NCI-H526 treated with DMSO at 0.1 percent for 48 hours (cell line): ENCODE measurements around the gene ABL1.
"Not testable (repeated sequence)": the region's sequence is repeated elsewhere in the genome, so short reads cannot be mapped to it uniquely, and the experiment has no call there.

ENCODE experiments used
- DNase-seq: peaks from one replicate; lab custom pipeline; 2025; lab: John Stamatoyannopoulos, UW

Gene ABL1

DNA sequence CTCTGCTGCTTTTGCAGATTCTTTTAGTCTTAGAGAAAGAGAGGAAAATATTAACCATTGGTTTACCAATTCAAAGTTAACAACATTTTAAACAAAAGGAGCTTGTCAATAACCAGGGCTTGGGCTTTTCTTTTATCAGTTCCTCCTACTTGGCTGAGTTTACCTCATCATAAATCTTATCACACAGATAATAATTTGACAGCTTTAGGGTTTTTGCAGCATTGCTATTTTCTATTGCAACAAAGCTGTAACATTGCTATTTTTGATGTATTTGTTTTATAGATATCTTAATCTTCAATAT lies 9.8 kb upstream of the ABL1 start:
- no peak for DNase-seq

DNA sequence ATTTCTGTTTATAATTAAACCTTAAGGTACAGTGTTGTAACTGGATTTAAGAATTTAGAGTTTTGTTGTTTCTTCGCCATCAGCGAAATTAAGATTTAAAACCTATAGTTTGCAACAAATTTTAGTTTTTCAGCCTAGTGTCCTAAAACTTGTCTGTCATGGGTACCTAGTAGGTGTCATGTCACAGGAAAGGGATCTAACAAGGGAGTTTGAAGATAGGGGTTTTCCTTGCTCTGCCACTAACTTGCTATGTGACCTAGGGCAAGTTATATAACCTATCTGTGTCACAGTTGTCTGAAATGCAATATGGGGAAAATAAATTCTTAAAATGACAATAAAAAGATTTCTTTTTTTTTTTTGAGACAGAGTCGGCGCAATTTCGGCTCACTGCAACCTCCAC lies 9.2 kb upstream of the ABL1 start:
- DNase-seq, result no peak

DNA sequence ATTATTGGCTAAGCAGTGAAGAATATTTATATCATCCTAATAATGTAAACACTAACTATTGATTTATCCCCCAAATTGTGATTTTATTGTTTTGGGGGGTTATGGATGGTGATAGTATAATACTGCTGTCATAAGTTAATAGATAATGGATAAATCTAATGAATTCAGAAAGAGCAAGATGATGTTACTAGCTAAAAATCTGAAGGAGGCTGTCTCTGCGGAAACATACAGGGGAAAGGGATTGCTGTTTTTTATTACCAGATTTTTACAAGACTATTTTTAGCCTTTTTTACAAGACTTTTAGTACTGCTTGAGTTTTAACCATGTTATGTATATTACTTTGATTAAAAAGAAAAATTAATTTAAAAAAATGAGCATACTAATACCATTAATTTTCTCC lies 5.3 kb upstream of the ABL1 start:
- no peak for DNase-seq

DNA sequence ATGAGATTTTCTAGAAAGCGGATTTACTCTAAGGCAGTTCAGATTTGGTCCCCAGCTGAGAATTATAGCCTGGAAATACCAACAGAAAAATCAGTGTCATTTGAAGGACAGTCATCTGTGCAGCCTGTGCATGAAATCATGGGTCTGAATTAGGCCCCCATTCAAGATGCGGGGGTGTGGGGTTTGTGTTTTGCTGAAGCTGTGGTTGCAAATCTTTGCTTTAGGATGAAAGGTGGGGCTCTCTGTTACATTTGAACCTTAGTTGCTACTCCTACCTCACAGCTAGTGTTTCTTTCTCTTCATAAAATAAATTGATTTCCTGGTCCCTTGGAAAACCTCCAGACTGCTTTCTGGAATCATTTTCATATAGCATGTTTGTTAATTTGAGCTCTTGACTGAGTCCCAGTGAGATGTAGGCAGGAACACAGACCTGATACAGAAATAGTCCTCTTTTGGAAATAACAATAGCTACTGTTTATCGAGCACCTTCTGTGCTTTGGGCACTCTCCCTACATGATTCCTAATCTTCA lies 4.8 kb upstream of the ABL1 start:
- DNase-seq, result no peak

DNA sequence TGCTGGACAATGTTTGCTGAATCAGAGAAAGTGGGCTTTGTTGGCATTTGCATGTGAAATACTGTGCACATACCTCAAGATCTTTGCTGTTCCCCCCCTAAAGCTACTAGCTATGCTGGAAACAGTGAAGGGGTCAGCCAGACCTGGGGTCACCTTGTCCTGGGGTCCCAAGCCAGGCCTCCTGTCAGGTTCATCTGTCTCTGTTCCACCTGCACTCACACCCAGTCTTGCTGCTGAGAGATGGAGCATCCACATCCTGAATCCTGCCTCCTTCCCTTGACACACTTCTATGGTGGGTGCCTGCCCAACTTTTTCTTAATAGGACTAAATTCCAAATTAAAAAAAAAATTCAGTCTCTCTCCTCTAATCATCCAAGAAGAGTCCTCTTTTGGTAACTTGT lies 4.0 kb upstream of the ABL1 start:
- no peak for DNase-seq

DNA sequence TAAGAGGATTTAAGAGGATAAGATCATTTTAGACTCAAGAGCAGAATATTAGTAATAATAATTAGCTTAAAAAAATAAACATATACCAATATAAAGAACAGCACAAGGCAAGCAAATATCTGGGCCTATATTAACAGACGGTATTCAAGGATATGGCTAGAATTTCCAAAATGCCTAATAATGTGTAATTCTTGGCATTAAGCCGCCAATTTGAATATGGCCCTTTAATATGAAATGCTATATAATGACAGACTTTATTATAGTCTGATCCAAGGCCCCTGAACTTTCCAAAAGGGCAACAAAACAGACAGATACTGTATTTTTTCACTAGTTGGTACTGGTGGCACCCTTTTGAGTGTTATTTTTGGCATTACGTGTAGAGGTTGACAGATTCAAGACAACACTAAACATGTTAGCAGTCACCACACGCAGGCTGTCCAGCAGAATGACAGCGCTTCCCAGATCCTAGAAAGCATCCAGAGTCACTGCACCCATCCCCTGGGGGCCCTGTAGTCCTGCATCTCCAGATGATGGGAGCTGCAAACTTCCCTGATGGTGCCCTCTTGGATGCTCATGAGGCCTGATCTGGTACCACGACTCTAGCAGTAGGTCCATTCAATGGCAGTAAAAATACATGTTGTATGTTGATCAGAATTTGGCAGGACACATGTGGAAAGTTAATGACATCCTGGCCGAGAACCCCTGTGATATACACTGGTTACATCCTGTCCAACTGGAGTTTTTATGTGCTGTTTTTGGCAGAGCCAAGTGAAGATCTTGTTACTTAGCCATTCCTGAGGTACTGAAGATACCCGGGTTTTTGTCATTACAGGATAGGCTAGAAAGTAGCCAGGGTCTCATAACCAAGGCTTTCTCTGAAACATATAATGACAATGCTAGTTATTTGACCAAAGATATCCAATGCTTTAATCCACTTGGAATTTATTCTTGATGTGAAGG lies 1.7 kb upstream of the ABL1 start:
- no peak for DNase-seq

DNA sequence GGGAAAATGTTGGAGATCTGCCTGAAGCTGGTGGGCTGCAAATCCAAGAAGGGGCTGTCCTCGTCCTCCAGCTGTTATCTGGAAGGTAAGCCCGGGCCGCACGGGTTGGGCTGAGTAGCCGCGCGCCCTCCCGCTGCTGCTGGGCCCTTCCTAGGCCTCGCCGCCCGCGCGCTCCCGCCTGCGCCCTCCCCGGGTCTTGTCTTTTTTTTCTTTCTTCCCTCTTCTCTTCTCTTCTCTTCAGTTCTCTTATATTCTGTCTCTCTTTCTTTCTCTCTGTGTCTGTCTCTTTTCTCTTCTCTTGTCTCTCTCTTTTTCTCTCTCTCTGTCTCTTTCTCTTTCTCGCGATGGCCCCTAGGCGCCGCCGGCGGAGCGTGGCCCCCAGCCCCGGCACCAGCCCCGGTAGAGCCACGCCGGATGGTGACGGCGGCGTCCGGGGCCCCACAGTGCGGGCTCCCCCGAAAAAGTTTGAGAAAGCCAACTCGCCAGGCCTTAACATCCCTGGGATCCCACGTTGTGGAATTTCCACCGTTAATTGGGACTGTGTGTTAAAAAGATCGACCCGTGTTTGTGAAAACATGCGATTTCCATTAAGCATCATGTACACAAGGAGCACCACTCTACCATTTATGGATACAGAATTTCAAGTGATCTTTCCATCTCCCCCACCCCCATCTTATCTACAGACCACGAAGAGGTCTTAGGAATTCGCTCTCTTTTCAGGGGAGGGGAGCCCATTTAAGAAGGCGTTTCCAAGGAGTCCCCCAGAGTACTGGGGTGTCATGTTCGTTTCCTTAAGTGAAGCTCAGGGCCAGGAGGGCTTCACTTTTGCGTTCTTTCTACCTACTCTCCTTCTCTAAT lies 616 bp downstream of the ABL1 start:
- no peak for DNase-seq

DNA sequence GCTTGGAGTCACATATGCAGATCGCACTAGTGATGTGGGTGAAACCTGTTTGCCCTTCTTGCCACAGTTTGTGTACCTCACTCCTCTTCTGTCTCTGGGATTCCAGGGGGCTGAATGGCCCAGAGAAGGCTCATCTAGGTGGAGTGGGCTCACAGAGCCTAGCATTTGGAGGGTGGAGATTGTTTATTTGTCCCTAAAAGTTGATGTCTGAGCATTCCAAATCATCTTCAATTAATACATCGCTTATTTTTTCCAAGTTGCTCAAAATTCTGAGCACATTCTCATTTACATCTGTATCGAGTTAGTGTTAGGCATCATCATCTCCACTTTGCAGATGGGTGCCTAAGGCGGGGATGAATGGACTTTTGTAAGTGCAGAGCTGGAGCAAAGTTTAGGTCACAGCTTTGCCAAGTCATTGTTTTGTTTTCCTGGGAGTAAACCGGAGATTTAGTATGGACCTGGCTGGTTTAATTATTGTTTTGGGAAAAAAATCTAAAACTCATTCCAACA lies 2.0 kb downstream of the ABL1 start:
- DNase-seq, result no peak

DNA sequence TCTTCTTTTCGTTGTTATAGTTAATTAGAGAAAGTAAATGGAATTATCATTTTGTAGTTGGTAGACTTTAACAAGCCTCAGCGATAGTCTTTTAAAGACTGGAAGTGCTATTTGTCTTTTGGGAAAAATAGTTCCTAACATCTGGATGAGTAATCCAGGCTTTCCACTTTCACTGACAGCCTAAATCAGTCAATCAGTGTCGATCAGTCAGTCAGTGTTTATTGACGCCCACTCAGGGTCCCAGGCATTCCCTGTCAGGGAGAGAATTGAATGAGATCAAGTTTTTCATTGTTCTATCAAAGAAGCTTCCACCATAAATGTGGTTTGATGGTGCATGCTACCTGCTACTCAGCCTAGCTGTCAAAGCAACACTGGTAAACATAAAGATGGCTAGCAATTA lies 2.6 kb downstream of the ABL1 start:
- DNase-seq, result no peak

DNA sequence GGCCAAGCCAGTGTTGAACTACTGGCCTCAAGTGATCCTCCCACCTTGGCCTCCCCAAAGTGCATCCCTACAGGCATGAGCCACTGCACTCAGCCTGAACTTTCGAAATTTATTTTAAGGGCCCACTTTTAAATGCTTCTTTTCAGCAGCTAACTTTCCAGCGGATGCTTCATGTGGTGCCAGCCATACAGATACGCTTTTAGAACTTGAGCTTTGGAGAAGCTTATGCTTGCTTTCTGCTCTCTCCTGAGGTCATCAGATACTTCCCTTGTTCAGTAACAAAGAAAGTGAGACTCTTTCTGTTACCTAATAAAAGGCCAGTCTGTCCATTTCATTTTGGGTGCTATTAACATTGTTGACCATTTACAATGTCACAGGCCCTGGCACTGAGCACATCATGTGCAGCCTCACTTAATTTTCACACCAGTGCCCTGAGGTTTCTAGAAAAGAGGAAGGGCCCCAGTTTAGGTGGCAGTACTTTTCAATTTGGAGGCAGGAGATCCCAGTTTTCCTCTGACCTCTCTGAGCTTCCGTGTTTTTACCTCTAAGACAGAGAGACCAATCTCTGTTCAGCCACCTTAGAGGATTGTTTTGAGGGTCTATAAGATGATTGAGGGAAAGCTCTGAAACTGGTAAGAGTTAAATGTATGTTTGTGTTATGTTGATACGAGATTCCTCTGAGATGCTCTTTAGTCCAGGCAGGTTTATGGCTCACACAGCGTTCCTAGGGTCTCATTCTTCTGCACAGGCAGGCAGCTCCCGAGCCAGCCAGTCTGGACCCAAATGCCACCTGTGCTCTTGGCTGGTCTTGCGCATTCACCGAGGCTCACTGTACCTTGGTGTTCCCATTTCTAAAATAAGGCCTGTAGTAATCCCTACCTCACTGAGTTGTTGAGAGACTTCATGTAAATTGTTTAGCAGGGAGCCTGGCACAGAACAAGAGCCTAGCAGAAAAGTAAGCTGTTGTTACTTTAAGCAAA lies 4.4 kb downstream of the ABL1 start:
- no peak for DNase-seq

DNA sequence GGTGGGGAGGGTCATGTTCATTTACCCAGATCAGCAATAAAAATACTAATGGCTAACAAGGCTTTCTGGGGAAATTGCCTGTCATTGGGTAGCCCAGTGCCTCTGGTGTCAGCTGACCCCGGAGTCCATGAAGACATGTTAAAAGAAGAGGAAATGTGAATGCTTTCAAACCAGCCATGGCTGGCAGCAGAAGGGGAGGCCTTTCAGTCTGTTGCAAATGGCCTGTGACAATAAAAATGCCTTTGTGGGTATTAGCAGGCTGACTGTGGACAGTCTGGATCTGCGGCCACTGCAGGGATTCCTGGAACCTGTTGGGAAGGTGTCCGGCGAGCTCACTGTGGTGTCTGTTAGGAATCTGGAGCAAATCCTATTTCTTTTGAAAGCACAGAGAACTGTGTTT lies 7.5 kb downstream of the ABL1 start:
- DNase-seq, result no peak

DNA sequence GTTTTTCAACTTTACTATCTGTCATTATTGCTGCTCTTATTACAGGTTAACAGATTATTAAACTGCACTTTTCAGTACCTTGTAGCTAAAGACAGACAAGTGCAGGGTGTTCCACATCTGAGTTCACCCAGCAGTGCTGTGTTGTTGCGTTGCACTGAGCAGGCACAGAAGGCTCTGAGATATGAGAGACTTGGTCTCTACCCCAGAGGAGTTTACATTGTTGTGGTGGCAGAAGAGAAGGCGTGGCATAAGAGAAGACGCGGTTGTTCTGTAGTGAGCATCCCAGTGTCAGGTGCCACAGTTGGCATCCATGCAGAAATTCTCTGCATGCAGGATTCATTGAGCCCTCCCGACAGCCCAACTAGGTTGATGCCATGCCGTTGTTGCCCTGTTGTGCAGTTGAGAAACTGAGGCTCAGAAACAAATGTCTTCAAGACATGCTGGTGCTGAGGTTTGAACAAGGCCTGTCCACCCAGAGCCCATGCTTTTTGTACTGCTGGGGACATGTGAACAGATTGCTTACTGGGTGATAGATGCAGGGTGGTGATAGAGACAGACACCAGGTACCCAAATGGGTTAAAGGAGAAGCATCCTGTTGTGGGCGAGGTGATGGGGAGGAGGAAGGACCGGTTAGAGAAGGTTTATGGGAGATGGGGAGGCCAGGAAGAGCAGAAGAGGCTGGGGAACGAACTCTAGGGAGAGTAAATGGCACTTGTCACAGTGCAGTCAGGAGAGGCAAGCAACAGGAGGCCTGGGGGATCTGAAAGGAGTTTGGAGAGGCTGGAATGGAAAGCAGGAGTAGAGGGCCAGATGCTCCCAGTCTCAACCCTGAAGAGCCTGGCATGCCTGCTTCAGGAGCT lies 8.2 kb downstream of the ABL1 start:
- no peak for DNase-seq

DNA sequence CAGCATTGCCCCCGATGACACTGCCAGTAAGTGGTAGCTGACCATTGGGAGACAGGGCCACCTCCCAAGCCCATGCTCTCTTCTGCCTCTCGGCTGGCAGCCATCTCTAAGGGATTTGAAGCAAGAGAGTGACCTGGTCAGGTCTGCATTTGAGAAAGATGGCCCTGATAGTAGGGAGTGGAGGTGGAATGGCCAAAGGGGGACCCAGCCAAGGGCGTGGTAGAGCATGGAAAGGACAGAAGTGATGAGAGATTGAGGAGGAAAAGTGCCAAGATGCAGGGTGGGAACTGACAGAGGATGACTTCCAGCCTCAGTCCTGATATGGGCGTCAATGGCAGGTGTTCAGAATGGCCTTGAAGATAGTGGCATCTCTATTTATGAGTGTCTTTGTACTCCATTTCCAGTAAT lies 9.0 kb downstream of the ABL1 start:
- no peak for DNase-seq

DNA sequence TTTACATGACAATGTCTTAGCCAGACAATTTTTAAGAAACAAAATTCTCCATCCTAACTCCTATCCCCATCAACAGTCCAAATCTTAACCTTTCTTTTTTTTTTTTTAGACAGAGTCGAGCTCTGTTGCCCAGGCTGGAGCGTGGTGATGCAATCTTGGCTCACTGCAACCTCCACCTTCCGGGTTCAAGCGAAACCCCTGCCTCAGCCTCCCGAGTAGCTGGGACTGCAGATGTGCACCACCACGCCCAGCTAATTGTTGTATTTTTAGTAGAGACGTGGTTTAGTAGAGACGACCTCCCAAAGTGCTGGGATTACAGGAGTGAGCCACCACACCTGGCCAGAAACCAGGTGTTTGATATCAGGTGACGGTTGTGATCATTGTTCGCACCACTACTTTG lies 10.2 kb downstream of the ABL1 start:
- no peak for DNase-seq

DNA sequence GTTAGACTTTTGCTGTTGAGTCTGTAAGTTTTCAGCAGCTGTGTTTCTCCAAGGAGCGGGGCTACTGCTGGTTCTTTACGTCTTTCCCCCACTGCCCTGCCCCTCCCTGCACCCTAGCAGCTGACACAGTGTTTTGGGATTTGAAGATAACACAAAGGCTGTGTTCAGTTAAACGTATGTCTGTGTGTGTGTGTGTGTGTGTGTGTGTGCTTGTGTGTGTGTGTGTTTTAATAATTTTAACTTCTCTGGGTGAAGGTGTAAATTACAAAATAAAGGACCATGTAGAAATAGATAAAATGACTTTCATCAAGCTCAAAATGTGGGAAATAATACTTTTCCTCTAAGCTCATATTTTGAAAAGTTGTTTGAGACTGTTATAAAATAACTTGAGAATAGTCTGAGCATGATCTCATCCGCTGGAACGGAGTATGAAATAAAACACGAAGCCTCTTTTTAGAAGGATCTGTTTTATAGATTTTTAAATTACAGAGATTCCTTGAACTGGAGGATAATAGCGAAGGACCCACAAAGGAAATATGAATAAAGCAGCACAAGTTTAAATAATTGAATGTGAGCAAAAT lies 10.9 kb downstream of the ABL1 start:
- no peak for DNase-seq

DNA sequence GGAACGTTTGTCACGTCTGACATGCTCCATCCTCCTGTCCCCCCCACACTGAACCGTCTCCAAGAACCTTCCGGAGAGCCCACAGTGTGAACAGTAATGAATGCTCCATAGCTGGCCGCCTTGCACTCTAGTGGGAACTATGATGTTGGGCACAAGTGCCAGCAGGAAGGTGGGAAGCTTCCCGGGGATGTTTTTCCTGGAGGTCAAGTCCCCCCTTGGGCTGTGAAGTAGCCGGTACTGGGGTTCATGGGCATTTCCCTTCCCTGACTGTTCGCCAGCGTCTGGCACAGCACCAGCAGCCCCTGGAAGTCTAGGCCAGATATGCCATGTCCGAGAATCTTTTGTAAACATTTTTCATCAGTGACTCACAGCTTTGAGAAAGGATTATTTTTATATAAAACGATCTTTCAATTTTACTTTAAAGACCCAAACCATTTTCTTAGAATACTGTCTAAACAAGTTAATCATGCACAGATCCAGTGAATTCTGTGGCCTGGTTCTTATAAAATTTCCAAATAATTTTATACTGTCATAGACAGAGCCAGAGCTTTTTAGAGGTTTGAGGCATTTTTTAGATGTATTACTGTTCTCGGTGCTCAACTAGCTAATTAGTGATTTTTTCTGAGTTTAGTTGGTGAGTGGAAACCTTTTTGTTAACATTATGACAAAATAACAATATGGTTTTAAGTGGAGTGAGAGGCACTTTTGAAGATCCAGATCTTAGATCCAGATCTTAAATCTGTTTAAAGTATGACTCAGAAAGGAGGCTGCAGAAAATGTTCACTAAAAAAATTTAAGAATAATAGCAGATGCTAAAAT lies 11.6 kb downstream of the ABL1 start:
- DNase-seq, result no peak

DNA sequence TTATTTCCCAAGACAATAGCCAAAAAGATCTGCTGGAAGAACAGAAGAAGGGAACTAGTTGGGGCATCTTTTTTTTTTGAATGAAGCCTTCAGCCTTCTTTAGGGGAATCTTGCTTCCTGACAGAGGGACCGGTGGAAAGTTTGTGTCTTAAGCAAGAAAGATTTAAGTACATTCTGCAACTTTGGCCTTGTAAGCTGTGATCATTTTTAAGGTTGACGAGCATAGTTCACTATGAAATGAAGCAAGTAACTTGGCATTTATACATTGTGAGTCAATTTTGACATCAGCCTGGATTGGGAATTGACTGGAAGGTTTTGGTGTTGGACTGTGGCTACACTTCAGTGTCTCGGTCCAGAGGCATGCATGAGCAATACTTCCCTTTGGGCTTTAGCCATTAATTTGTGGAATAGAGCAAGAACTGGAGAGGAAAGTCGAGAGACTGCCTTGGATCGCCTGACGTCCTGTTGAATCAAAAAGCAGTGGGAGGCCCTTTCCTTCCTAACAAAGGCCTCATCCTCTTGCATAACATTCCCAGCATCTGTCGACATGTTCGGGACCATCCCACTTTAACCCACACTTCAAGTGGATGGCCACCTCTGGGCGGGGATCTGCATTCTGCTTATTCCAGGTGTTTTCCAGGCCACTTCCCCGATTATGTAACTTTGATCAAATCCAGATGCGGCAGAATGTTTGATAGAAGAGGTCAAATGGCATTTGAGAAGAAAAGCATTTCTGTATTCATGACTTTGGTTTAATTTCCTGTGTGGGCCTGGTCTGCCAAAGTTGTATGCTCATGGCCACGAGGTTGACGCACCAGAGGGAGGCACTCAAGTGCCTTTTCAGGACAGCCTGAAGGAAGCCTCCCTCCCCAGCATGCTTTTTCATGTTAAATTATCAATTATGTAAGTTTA lies 12.5 kb downstream of the ABL1 start:
- no peak for DNase-seq

DNA sequence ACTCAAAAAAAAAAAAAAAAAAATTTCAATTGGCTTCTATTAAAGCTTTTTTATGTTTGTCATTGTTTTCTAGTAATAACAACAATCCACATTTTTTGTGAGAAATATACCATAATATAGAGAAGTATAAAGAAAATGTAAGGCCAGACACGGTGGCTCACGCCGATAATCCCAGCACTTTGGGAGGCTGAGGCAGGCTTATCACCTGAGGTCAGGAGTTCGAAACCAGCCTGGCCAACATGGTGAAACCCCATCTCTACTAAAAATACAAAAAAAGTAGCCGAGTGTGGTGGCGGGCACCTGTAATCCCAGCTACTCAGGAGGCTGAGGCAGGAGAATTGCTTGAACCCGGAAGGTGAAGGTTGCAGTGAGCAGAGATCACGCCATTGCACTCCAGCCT lies 13.5 kb downstream of the ABL1 start:
- not testable (repeated sequence) for DNase-seq
